SK-N-SH (cell line): ENCODE measurements around the gene PSMD6. TPM values are rescaled to one million over a fixed set of nuclear protein-coding genes. Genes with fewer than 3 reads are reported as not detected.

Source experiments
- CTCF ChIA-PET: fragments of 300-600, 350-600 bp; formaldehyde crosslinking; extraction: SDS; loops from one replicate; lab custom pipeline; 2021; lab: Yijun Ruan, JAX
- POLR2A ChIA-PET: fragments of 350-600 bp; sonication (Branson Sonifier 250); formaldehyde crosslinking; extraction: SDS; loops from one replicate; lab custom pipeline; 2020; ENCODE audit warnings: antibody characterized with exemption, inconsistent platforms; lab: Yijun Ruan, JAX
- DNase-seq: peaks from one replicate; pipeline ENCODE4 v3.0.0; 2012
- H2AFZ ChIP-seq: fragments of 200-600 bp; sonication (generic); 2 replicates; pipeline ENCODE4 v1.8.1; 2016; ENCODE audit warnings: antibody characterized with exemption, mild to moderate bottlenecking, low read depth
- H3F3A ChIP-seq: fragments of 200-600 bp; sonication (generic); replicated peaks from 2 replicates; pipeline ENCODE3; 2016; ENCODE audit warnings: antibody characterized with exemption, mild to moderate bottlenecking; ENCODE audit not compliant: insufficient read depth
- H3K27ac ChIP-seq, 2 experiments: fragments of 200-500 bp in 1 of 2; fragments of 200-600 bp in 1 of 2; sonication (Bioruptor generic) in 1 of 2; sonication (generic), shearing (Covaris generic) in 1 of 2; 2 replicates each; pipeline versions ENCODE4 v1.5.1 to v1.6.1; 2014 to 2016; ENCODE audit warnings: low read depth in 2 of 2, inconsistent platforms in 1 of 2, low read length in 1 of 2, mild to moderate bottlenecking in 1 of 2, mixed read lengths in 1 of 2
- H3K27me3 ChIP-seq: fragments of 200-600 bp; sonication (generic), shearing (Covaris generic); 2 replicates; pipeline ENCODE4 v1.6.1; 2016; ENCODE audit warnings: mixed run types; ENCODE audit not compliant: insufficient read depth
- H3K36me3 ChIP-seq, 2 experiments: fragments of 200-500 bp in 1 of 2; fragments of 200-600 bp in 1 of 2; sonication (Bioruptor generic) in 1 of 2; sonication (generic) in 1 of 2; replicated peaks in 1 of 2; 2 replicates each; pipeline versions ENCODE3 to v1.5.1; 2014 to 2016; ENCODE audit warnings: low read length in 1 of 2, mild to moderate bottlenecking in 1 of 2; ENCODE audit not compliant: insufficient read depth in 2 of 2, control insufficient read depth in 1 of 2
- H3K4me1 ChIP-seq, 2 experiments: fragments of 200-500 bp in 1 of 2; fragments of 200-600 bp in 1 of 2; sonication (Bioruptor generic) in 1 of 2; sonication (generic), shearing (Covaris generic) in 1 of 2; 2 replicates each; pipeline versions ENCODE4 v1.5.1 to v1.6.1; 2014 to 2016; ENCODE audit warnings: low read depth in 1 of 2, low read length in 1 of 2, mixed run types in 1 of 2; ENCODE audit not compliant: insufficient read depth in 2 of 2, control insufficient read depth in 1 of 2
- H3K4me2 ChIP-seq: fragments of 200-600 bp; sonication (generic), shearing (Covaris generic); 2 replicates; pipeline ENCODE4 v1.6.1; 2017; ENCODE audit warnings: mixed run types
- H3K4me3 ChIP-seq, 2 experiments: fragments of 200-500 bp in 1 of 2; fragments of 200-600 bp in 1 of 2; sonication (Bioruptor generic) in 1 of 2; sonication (generic), shearing (Covaris generic) in 1 of 2; 2 replicates each; pipeline versions ENCODE4 v1.5.1 to v1.8.1; 2014 to 2016; ENCODE audit warnings: low read depth in 2 of 2, inconsistent platforms in 1 of 2, low read length in 1 of 2, mild to moderate bottlenecking in 1 of 2, mixed read lengths in 1 of 2, moderate library complexity in 1 of 2
- H3K79me2 ChIP-seq: fragments of 200-600 bp; sonication (generic); 2 replicates; pipeline ENCODE4 v1.8.1; 2017; ENCODE audit warnings: mild to moderate bottlenecking; ENCODE audit not compliant: insufficient read depth
- H3K9ac ChIP-seq: fragments of 200-600 bp; sonication (generic); 2 replicates; pipeline ENCODE4 v1.6.1; 2017; ENCODE audit warnings: mixed run types
- H3K9me2 ChIP-seq: fragments of 200-600 bp; sonication (generic); 2 replicates; pipeline ENCODE4 v1.6.1; 2017; ENCODE audit warnings: mixed run types
- H3K9me3 ChIP-seq: fragments of 200-600 bp; sonication (generic); 2 replicates; pipeline ENCODE4 v1.6.1; 2017; ENCODE audit warnings: mixed run types, mild to moderate bottlenecking, moderate library complexity
- H4K20me1 ChIP-seq: fragments of 200-600 bp; sonication (generic); 2 replicates; pipeline ENCODE4 v1.6.1; 2017; ENCODE audit warnings: mild to moderate bottlenecking, mixed run types; ENCODE audit not compliant: insufficient read depth
- RAD21 ChIP-seq: IDR thresholded peaks from 2 replicates; pipeline ENCODE4 v1.6.1; 2012; ENCODE audit warnings: mild to moderate bottlenecking, low read length
- SMC3 ChIP-seq: IDR thresholded peaks from 2 replicates; pipeline ENCODE4 v1.6.1; 2012; ENCODE audit warnings: low read depth, low read length, improper control_type of control experiment
- TAF1 ChIP-seq: IDR thresholded peaks from 2 replicates; pipeline ENCODE4 v1.6.1; 2012; ENCODE audit warnings: low read depth, mild to moderate bottlenecking, low read length, moderate library complexity, borderline replicate concordance
- USF1 ChIP-seq: IDR thresholded peaks from 2 replicates; pipeline ENCODE4 v1.4.0; 2012; ENCODE audit warnings: low read depth, borderline replicate concordance
- WGBS: methylation state at CpG from one replicate; pipeline ENCODE4 v1.1.6; 2017; ENCODE audit warnings: low lambda C conversion rate; 5-methylcytosine and 5-hydroxymethylcytosine counted together
- polyA plus RNA-seq, 3 experiments: library from polyadenylated mRNA; depleted of rRNA; stranded (reverse); fragments of >200 nt; gene quantifications; 2 replicates each; pipeline ENCODE4 v1.2.3, GENCODE V29; 2012
- small RNA-seq, 7 experiments: library from RNA; depleted of rRNA; stranded (forward); fragments of <200 nt; gene quantifications; one replicate each; pipeline ENCODE3, GENCODE V24; 2012
- TF ChIP-seq, protein P1 (sequence below): fragments of 200-600 bp; sonication (generic); IDR thresholded peaks from 2 replicates; pipeline ENCODE4 v1.6.1; 2017; ENCODE audit warnings: antibody characterized with exemption, mild to moderate bottlenecking, moderate library complexity
- TF ChIP-seq, protein P2 (sequence below): fragments of 150-350 bp; IDR thresholded peaks from 2 replicates; pipeline ENCODE4 v1.6.1; 2016; ENCODE audit warnings: mild to moderate bottlenecking, low read depth, low read length

The PSMD6 gene
- polyA plus RNA-seq, 1 of the 3 experiments (the other 2 are of a cell fraction) = 90.3 TPM

- no peaks in the 10 kb centered on the region for H3K9me3 ChIP-seq
- peaks cover 67% of the 10 kb centered on the region for H3K79me2 ChIP-seq
- no peak overlapping the region for H3K4me2 ChIP-seq
- peaks cover 17 to 24% of the 10 kb centered on the region in 2 experiments; a peak in 3 of 4 replicates for H3K4me1 ChIP-seq
- ChIA-PET CTCF (interaction anchor here (0.7 to 8.7 kb wide), 26 partner anchors 8 to 639 kb away, joined by 3 to 118 read pairs (median 5); partner anchors contain the start of genes PSMD6 and SCAANT1), POLR2A (no interaction called here)
- DNase-seq = peak; percentile 39
- H3K9me2 ChIP-seq = no peaks in the 10 kb centered on the region
- no peak overlapping the region for H3K9ac ChIP-seq
- no peak overlapping the region for H3K27ac ChIP-seq
- peaks cover 17% of the 10 kb centered on the region for H4K20me1 ChIP-seq
- H3F3A ChIP-seq = peaks cover 12% of the 10 kb centered on the region
- 39% methylated on average over 2 of the region's 2 CpGs for WGBS
- H2AFZ ChIP-seq = no peak overlapping the region
- H3K27me3 ChIP-seq = no peaks in the 10 kb centered on the region
- TF ChIP-seq USF1 (no peak), TAF1 (no peak), SMC3 (peak; percentile 40; the same call in 1 of the 2 replicates), RAD21 (peak; percentile 52)
- TF ChIP-seq, protein P1, sequence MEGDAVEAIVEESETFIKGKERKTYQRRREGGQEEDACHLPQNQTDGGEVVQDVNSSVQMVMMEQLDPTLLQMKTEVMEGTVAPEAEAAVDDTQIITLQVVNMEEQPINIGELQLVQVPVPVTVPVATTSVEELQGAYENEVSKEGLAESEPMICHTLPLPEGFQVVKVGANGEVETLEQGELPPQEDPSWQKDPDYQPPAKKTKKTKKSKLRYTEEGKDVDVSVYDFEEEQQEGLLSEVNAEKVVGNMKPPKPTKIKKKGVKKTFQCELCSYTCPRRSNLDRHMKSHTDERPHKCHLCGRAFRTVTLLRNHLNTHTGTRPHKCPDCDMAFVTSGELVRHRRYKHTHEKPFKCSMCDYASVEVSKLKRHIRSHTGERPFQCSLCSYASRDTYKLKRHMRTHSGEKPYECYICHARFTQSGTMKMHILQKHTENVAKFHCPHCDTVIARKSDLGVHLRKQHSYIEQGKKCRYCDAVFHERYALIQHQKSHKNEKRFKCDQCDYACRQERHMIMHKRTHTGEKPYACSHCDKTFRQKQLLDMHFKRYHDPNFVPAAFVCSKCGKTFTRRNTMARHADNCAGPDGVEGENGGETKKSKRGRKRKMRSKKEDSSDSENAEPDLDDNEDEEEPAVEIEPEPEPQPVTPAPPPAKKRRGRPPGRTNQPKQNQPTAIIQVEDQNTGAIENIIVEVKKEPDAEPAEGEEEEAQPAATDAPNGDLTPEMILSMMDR = peak; percentile 70
- TF ChIP-seq, protein P2, sequence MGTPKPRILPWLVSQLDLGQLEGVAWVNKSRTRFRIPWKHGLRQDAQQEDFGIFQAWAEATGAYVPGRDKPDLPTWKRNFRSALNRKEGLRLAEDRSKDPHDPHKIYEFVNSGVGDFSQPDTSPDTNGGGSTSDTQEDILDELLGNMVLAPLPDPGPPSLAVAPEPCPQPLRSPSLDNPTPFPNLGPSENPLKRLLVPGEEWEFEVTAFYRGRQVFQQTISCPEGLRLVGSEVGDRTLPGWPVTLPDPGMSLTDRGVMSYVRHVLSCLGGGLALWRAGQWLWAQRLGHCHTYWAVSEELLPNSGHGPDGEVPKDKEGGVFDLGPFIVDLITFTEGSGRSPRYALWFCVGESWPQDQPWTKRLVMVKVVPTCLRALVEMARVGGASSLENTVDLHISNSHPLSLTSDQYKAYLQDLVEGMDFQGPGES = no peak
- no peak overlapping the region for H3K4me3 ChIP-seq
- peaks cover 0 to 14% of the 10 kb centered on the region in 2 experiments for H3K36me3 ChIP-seq
Measured at GRCh38 chr3:63961891-63962290, 61.4 kb downstream of the PSMD6 start.

Small RNA genes lying within 50 kb of the gene (small RNA-seq; reads per million reads assigned to genes)
- gene RF00012 = 0 reads per million in 7 experiments

Other genes with a start within 250 kb of the PSMD6 start
- gene C3orf49, start 204.2 kb downstream of the PSMD6 start, polyA plus RNA-seq (2012; rRNA removed) = not detected in 2 replicates
- 35.6 and 35.9 TPM in 2 replicates for gene THOC7, start 159.7 kb downstream of the PSMD6 start, polyA plus RNA-seq (2012; rRNA removed)
- 6.2 and 8.5 TPM in 2 replicates for gene ATXN7, start 159.6 kb downstream of the PSMD6 start, polyA plus RNA-seq (2012; rRNA removed)
- not detected in 2 replicates for gene SCAANT1, start 111.1 kb downstream of the PSMD6 start, polyA plus RNA-seq (2012; rRNA removed)
- 0.67 and 1.1 TPM in 2 replicates for gene PRICKLE2, start 202.0 kb upstream of the PSMD6 start, polyA plus RNA-seq (2012; rRNA removed)